Panc1 (cell line): Measurements from ENCODE around the gene SPEM3. TPM values are rescaled to one million over a fixed set of nuclear protein-coding genes. Genes with fewer than 3 reads are reported as not detected.

Experiments used
- ATAC-seq: fragments of 200-7000 bp; cut with Tn5 transposase; 2 replicates; pipeline ENCODE4 v1.9.1; 2020; ENCODE audit warnings: mild to moderate bottlenecking, moderate library complexity
- BruUV-seq: library from RNA; stranded (reverse); fragments of 400-500 nt; replicated peaks from 2 replicates; lab custom pipeline; 2021; lab: Mats Ljungman, UMichigan
- CTCF ChIA-PET: fragments of 300-600 bp; sonication (Branson Sonifier 250); formaldehyde crosslinking; loops from one replicate; lab custom pipeline; 2022; ENCODE audit warnings: antibody characterized with exemption; lab: Charles Lee
- POLR2A ChIA-PET: fragments of 300-600 bp; sonication (Branson Sonifier 250); formaldehyde crosslinking; loops from one replicate; lab custom pipeline; 2022; ENCODE audit warnings: antibody characterized with exemption; lab: Charles Lee
- DNase-seq: peaks from one replicate; pipeline ENCODE4 v3.0.0-alpha.2; 2010; ENCODE audit warnings: low read depth, low spot score
- H3K27ac ChIP-seq: 2 replicates; pipeline ENCODE4 v1.5.1; 2011; ENCODE audit warnings: mild to moderate bottlenecking, low read length, inconsistent platforms
- H3K27me3 ChIP-seq: fragments of 200-500 bp; sonication (Bioruptor generic); 2 replicates; pipeline ENCODE4 v1.6.0; 2014; ENCODE audit warnings: low read length, inconsistent platforms; ENCODE audit not compliant: control insufficient read depth, insufficient read depth
- H3K36me3 ChIP-seq: fragments of 200-500 bp; sonication (Bioruptor generic); 2 replicates; pipeline ENCODE4 v1.5.1; 2014; ENCODE audit warnings: inconsistent platforms, mild to moderate bottlenecking, low read length, moderate library complexity; ENCODE audit not compliant: control insufficient read depth, insufficient read depth
- H3K4me1 ChIP-seq: 2 replicates; pipeline ENCODE4 v1.5.1; 2011; ENCODE audit warnings: inconsistent platforms, mild to moderate bottlenecking, low read length, moderate library complexity; ENCODE audit not compliant: control insufficient read depth, insufficient read depth
- H3K4me3 ChIP-seq, 2 experiments: 2 replicates each; pipeline ENCODE4 v1.5.1; 2011 to 2012; ENCODE audit warnings: low read depth in 2 of 2, low read length in 2 of 2, mild to moderate bottlenecking in 2 of 2, inconsistent platforms in 1 of 2, moderate library complexity in 1 of 2
- H3K9me3 ChIP-seq: fragments of 200-500 bp; sonication (Bioruptor generic); 2 replicates; pipeline ENCODE4 v1.5.1; 2014; ENCODE audit warnings: low read depth, mild to moderate bottlenecking, inconsistent platforms, low read length, moderate library complexity; ENCODE audit not compliant: control insufficient read depth, insufficient read depth
- CTCF ChIP-seq: fragments of 450-650 bp; IDR thresholded peaks from 2 replicates; pipeline ENCODE4 v1.5.1; 2017; ENCODE audit warnings: mild to moderate bottlenecking
- POLR2AphosphoS5 ChIP-seq: IDR thresholded peaks from 2 replicates; pipeline ENCODE4 v1.6.1; 2012; ENCODE audit warnings: mild to moderate bottlenecking, low read depth, low read length, moderate library complexity
- REST ChIP-seq, 2 experiments: IDR thresholded peaks; 2 replicates each; pipeline ENCODE4 v1.6.1; 2011 to 2012; ENCODE audit warnings: low read depth in 2 of 2, control low read depth in 1 of 2, low read length in 1 of 2, mild to moderate bottlenecking in 1 of 2, moderate library complexity in 1 of 2; ENCODE audit not compliant: insufficient read depth in 1 of 2
- SIN3A ChIP-seq: IDR thresholded peaks from 2 replicates; pipeline ENCODE4 v1.6.1; 2012; ENCODE audit warnings: low read depth, mild to moderate bottlenecking, low read length, moderate library complexity, borderline replicate concordance; ENCODE audit not compliant: insufficient read depth
- TCF7L2 ChIP-seq: IDR thresholded peaks from 2 replicates; pipeline ENCODE4 v1.6.1; 2011; ENCODE audit warnings: mild to moderate bottlenecking, low read depth, low read length, inconsistent platforms
- in situ Hi-C: cut with HindIII; loops from 2 replicates; pipeline ENCODE4 v1.10.0; 2016; ENCODE audit warnings: low sequenced_read_pairs, low pct_unique_long_range_greater_than_20kb
- intact Hi-C: fragments of 100-400 bp; cut with micrococcal nuclease; formaldehyde crosslinking; loops from one replicate; pipeline ENCODE4 v1.10.0; 2022; ENCODE audit not compliant: unreplicated experiment
- total RNA-seq: library from RNA; stranded (reverse); gene quantifications from one replicate; pipeline ENCODE4 v1.2.1, GENCODE V29; 2021; ENCODE audit not compliant: unreplicated experiment

SPEM3 gene
- total RNA-seq, 1 experiment from 2014 or later: not detected

DNA sequence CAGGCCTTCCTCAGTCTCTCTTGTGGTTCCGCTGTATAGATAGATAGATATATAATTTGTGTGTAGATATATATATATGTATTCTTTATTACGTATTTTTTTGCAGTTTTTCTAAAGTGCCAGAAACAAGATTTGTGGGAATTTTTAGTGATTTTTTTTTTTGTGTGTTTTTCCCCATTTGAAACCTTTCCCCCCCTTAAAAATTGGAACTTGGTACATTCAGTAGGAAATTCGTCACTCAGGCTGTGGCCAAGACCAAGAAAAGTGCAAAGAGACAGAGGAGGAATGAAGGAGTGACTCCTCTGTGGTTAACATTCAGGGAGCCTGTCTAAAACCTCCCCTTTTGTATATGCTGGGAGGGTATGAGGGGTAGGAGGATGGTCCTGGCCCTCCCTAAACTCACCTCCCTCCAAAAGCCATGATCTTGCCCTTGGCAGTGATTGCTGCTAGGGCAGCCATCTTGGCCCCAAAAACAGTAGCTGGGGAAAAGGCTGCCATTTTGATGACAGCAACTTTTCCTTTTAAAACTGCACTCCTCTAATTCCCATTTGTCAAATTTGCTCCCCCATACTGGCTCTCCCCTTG lies 31.4 kb downstream of the SPEM3 start:
- Histone ChIP-seq H3K9me3 (no peaks in the 10 kb centered on the region), H3K4me1 (no peaks in the 10 kb centered on the region), H3K27ac (no peak overlapping the region), H3K4me3 (no peak overlapping the region), H3K36me3 (no peaks in the 10 kb centered on the region), H3K27me3 (no peaks in the 10 kb centered on the region)
- CTCF ChIA-PET: interaction anchor here (0.6 kb wide), 1 partner anchor 196 kb away, joined by 10 read pairs; no protein-coding TSS in a partner anchor
- intact Hi-C loops (no loop called here), in situ Hi-C loops (no loop called here)
- BruUV-seq: TSS peak; percentile 59
- DNase-seq: no peak
- no peak for ATAC-seq
- POLR2A ChIA-PET: interaction anchor here (0.6 kb wide), 1 partner anchor 20 kb away, joined by 8 read pairs; the partner anchor contains the start of gene ZBTB4
- TF ChIP-seq REST (IDR thresholded peaks at IDR 0.05; ENCODE audit: insufficient read depth in 1 of 2, low read depth in 2 of 2, low read length in 1 of 2): no peak
- TF ChIP-seq POLR2AphosphoS5: no peak
- TF ChIP-seq CTCF: no peak
- no peak for TF ChIP-seq TCF7L2
- TF ChIP-seq SIN3A: no peak

GRCh38 chr17:7460850-7461660 lies 32.4 kb downstream of the SPEM3 start:
- no TSS peak for BruUV-seq
- intact Hi-C loops: no loop called here

More at GRCh38 chr17:7460850-7461660, 32.4 kb downstream of the SPEM3 start:
- in situ Hi-C loops: no loop called here
- no peaks in the 10 kb centered on the region for H3K4me1 ChIP-seq
- DNase-seq: no peak
- H3K9me3 ChIP-seq: no peaks in the 10 kb centered on the region
- no peak for TF ChIP-seq SIN3A
- no peak for TF ChIP-seq REST (IDR thresholded peaks at IDR 0.05; ENCODE audit: insufficient read depth in 1 of 2, low read depth in 2 of 2, low read length in 1 of 2)
- TF ChIP-seq TCF7L2: no peak
- no peak for TF ChIP-seq CTCF
- no peak for TF ChIP-seq POLR2AphosphoS5
- ATAC-seq: no peak
- ChIA-PET POLR2A (no interaction called here), CTCF (no interaction called here)
- H3K27me3 ChIP-seq: no peaks in the 10 kb centered on the region
- no peaks in the 10 kb centered on the region for H3K36me3 ChIP-seq
- H3K4me3 ChIP-seq: no peak overlapping the region
- no peak overlapping the region for H3K27ac ChIP-seq
